NCI-H1417 treated with DMSO at 0.1 percent for 48 hours (cell line): ENCODE data around the gene RPL41.
A peak's percentile ranks its signal among the peaks of the same experiment; 100 is the strongest.
"Not testable (repeated sequence)": the region's sequence is repeated elsewhere in the genome, so short reads cannot be mapped to it uniquely, and the experiment has no call there.

ENCODE experiments used
- DNase-seq: peaks from one replicate; lab custom pipeline; 2025; lab: John Stamatoyannopoulos, UW

RPL41 gene

DNA sequence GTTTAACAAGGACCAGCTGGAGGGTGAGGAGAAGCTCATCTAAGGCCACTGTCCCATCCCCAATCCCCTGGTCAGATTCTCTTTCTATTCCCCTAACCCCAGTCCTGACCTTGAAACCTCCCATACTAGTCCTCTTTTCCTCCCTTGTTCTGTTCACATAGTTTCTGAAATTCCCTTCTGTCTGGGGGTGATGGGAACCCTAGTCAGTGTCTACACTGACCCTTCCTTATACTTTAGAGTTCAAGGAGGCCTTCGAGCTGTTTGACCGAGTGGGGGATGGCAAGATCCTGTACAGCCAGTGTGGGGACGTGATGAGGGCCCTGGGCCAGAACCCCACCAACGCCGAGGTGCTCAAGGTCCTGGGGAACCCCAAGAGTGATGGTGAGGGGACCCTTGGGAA, 38.4 kb downstream of the RPL41 start:
- no peak for DNase-seq

DNA sequence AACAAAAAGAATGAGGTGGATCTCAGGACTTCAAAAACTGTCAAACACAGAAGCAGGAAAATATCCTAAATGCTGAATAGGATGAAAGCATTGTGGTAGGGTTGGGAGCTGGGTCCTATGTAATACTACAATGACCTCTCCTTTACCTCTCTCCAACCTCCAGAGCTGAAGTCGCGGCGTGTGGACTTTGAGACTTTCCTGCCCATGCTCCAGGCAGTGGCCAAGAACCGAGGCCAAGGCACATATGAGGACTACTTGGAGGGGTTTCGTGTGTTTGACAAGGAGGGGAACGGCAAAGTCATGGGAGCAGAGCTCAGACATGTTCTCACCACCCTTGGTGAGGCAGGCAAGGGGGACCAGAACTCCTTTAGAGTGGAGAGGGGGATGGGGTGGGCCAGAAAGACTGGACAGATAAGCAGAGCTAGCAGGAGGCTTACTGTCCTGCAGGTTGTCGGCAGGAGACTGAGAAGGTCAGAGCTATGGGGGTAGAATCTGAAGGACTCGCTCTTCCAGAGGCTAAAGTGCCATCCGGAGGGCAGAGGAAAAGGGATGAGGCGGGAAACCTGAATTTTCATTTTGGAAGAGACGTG, 38.9 kb downstream of the RPL41 start:
- DNase-seq = no peak

DNA sequence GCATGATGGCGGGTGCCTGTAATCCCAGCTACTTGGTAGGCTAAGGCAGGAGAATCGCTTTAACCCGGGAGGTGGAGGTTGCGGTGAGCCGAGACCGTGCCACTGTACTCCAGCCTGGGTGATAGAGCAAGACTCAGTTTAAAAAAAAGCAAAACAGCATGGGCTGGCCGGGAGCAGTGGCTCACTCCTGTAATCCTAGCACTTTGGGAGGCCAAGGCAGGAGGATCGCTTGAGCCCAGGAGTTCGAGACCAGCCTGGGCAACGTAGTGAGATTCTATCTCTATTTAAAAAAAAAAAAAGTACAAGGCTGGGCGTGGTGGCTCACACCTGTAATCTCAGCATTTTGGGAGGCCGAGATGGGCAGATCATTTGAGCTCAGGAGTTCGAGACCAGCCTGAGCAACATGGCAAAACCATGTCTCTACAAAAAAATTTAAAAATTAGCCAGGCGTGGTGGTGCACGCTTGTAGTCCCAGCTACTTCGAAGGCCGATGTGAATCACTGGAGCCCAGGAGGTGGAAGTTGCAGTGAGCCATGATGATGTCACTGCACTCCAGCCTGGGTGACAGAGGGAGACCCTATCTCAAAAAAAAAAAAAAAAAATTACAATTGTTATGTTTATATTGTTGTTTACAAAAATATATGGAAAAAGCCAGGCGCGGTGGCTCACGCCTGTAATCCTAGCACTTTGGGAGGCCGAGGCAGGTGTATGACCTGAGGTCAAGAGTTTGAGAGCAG, 40.2 kb downstream of the RPL41 start:
- DNase-seq = not testable (repeated sequence)

DNA sequence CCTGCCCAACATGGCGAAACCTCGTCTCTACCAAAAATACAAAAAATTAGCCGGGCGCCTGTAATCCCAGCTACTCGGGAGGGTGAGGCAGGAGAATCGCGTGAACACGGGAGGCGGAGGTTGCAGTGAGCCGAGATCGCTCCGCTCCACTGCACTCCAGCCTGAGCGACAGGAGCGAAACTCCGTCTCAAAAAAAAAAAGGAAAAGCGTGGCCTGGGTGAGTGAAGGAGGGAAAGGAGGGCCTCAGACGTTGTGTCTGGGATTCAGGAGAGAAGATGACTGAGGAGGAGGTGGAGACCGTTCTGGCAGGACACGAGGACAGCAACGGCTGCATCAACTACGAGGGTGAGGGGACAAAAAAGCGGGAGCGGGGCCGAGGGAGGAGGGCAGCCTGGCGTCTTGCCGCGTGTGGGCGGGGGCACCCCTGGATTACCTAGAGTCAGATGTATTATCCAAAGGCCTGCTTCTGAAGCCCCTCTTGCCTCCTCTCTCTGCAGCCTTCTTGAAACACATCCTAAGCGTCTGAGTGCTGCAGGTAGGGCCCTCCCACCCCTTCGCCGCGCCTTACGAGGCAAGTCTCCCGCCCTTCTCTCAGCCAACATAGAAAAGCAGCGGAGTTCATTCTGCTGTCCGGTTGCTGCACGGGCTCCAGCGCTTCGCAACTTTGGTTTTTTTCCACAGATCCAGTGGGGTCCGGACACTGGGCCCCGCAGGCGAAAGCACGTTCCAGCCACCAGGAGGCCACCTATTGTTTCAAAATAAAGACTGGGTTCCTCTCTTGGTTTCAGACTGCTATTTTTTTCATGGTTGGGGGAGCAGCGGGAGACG, 41.0 kb downstream of the RPL41 start:
- DNase-seq = peak; percentile 90

DNA sequence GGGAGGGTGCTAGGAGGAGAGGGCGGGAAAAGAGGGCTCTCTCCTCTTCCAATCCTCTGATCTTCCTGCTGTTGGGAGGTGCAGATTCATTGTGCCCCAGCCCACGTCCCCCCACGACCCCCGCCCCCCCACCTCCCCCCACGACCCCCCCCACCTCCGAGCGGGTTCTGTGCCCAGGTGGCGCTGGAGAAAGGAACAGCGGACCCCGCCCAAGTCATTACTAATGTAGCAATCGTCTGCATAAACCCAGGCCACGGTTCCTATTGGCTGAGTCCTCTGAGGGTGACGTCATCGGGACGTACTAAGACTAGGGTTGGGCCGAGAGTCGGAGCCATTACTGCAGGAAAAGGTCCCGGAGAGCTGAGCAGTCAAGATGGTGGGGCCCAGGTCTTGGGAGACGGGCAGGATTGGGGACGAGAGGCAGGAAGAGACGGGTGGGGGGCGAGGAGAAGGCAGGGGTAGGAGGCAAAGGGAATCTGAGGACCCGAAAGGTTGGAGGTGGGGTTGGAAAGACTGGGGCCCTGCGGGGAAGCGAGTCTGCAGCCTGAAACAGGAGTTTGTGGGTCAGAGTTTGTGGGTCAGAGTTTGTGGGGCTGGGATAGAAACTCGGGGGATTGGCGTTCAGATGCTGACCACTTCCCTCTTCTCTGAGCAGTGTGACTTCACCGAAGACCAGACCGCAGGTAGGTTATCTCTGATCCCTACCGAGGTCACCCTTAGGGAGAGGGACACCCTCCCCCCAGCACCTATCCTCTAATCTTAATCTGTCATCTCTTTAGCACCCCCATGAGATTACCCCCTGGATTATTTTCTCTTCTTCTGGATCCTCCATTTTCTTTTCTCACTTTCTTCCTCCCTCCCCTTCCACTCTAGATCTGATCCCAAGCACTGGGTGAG, 41.8 kb downstream of the RPL41 start, which contains the start of gene MYL6:
Gene MYL6, plus strand, starts transcription at position 331 of the 897 bp plus-strand sequence. Its CDS starts 43 bp downstream, at position 374.
- DNase-seq = peak; percentile 94

DNA sequence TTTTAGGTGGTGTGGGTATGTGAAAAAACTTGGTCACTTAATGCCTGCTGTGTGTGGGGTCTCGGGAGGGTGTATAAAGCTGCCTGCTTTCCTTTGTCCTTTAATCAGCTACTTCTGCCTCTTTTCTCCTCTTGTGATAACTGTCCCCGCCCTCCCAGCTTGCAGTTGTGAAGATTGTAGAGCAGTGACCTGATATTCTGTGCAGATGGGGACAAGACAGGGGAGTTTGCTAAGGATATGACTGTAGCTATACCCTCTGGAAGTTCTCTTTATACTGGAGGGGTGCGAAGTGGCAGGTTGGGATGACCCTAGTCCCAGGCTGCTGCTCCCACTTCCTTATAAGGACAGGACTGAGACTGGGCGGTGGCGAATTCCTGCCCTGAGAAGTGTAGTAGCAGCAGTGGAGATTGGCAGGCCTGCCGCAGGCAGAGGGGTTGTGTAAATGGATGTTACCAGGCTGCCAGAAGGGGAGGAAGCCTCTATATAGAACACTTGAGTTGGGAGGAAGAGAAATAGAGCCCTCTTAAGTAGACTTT, 42.6 kb downstream of the RPL41 start:
- no peak for DNase-seq

DNA sequence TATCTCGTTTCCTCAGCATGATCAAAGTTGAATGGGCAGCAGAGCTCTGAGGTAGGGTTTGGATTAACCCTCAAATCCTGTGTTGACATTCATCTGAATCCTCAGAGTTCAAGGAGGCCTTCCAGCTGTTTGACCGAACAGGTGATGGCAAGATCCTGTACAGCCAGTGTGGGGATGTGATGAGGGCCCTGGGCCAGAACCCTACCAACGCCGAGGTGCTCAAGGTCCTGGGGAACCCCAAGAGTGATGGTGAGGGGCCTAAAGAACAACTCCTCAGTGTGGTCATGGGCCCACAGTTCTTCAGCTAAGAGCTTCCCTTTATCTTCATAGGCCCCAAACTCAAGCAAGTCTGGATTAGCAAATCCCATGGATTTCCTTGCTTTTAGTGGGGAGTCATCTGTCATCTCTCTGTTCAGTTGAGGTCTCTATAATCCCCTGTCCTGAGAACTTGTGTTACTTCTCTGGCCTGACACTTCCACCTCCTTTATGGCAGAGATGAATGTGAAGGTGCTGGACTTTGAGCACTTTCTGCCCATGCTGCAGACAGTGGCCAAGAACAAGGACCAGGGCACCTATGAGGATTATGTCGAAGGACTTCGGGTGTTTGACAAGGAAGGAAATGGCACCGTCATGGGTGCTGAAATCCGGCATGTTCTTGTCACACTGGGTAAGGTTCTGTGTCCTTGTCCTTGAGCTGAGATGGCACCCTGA, 43.2 kb downstream of the RPL41 start:
- DNase-seq = no peak

DNA sequence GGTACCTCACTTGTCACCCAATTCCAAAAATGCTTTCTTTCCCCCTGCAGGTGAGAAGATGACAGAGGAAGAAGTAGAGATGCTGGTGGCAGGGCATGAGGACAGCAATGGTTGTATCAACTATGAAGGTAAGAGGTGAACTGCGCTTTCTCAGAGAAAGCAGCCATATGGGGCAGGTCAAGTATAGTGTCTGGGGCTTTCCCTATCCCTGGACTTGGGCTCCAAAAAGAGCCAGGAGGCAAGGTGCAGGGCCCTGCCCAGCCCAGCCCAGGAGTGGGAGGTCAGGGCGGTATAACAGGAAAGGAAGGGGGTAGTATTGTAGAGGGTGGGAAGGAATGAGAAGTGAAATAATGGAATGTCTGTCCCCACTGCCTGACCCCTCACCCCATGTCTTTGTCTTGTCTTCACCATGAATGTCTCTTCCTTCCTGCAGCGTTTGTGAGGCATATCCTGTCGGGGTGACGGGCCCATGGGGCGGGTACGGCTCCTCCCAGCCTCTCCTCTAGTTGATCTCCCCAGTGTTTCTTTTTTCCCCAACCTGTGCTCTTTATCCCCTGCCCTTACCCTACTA, 43.8 kb downstream of the RPL41 start:
- no peak for DNase-seq

DNA sequence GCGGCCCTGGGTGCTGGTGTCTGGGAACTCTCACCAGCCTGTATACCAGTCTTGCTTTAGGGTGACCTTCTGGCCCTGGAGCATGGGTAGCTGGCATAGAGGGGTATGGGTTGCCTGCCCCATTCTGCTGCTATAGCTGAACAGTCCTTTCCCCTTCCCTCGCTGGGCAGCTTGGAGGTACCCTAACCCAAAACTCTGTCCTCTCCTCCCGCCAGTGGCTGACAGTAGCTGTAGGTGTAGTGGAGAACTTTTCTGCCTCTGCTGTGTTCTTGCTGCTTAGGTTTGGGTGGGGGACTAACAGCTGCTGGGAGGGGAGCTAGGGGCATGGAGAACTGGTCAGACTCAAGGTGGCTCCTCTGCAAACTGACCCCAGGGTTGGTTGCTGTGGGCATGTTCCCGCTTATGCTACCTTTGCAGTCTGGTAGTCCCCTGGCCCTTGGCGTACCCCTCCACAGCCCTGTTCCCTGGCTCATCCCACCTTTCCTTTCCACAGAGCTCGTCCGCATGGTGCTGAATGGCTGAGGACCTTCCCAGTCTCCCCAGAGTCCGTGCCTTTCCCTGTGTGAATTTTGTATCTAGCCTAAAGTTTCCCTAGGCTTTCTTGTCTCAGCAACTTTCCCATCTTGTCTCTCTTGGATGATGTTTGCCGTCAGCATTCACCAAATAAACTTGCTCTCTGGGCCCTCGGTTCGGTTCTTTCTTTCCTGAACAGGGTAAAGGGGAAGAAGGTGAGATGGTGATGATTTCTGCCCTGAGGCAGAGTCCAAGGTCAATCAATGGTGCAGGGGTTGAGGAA, 44.7 kb downstream of the RPL41 start:
- no peak for DNase-seq

DNA sequence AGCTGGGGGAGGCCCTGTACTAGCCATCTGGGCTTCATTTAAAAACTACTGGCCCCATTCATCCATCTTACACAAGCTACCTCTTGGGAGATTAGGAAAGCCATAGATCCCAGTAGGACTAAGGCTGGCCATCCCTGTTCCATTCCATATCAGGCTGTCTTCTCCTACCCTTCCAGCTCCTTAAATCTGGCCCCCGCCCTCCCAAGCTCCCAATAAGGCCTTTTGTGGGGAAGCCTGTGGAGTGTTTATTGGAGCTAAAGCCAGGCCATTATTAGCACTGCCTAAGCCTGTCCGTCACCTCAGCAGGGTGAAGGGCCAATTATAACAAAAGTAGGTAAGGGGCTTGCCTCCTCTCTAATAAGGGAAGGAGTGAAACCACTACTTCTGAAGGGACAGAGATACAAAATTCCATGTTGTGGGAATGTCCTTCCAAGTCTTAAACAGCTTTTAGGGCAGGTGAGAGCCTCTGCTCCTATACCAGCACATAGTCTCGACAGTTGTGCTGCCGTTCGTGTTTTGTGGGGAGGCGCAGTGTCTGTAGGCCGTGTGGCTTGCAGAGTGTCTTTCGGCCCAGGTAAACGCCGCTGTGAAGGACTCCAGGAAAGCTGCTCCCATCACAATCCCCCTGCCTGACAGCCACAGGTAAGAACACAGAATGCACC, 45.4 kb downstream of the RPL41 start:
- DNase-seq = no peak

DNA sequence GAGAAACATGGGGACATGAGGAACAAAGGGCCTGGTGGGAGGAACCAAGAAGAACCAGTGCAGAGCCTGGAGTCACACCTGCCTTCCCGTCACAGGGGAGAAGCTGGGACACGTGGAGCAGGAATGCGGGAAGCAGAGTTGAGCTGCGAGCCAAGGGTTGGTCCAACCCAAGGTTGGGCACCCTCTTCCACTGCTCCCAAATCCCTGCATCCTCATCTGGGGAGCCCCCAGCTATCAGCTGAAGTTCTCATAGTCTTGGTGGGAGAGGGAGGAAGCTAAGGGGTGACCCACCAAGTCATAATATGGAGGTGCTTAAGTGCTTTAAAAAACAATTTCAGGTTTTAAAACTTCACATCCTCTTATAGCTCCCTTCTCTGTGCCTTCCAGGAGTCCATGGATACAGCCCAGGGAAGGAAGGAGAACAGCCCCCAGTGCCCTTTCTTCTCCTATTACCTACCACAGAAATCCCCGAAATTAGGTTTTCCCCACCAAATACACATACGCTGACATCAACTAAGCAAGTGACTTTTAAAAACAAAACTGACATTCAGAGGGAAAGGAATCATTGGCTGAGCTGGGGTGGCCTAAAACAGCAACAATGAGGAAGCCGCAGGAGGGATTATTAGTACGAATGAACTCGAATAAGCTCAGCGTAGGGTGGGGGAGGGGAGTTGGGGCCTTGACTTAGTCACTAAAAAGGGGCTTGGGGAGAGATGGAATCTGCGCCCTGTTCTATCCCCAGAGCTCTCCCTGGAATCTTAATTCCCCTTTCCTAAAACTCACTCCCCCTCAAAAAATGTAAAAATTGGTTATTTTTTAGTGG, 46.2 kb downstream of the RPL41 start:
- no peak for DNase-seq

DNA sequence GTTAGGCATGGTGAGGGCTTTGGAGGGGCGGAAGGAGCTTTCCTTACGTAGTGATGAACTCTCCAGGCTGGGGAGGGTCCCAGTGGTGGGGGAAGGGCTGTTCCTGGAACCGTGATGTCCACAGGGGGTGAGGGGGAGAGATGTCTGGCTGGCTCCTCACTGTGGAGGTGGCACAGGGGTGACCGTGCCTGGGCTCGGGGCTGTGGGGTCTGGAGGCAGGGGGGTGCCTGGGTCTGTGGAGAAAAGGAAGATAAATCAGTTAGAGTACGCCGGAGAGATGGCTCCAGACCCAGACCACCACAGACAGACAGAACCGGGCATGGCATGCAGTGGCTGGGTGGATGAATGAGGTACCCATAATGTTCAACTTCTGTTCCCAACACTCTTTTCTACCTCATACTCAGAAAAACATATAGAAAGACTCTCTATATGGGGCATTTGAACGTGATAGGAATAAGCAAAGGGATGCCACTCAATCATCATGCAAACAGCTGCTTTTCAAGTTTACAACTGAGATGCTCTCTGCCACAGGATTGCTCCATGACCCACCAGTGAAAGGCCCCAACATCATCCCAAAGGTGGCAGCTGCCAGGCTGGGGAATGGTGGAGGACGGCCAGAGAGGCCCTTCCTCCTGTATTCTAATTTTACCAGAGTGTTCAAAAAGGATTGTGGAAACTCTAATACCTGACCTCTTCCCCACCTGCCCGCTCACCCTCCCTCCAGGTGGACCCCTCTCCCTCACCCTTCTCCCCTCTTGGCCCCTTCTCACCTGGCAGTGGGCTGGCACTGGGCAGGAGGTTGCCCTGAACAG, 47.3 kb downstream of the RPL41 start:
- DNase-seq = no peak

DNA sequence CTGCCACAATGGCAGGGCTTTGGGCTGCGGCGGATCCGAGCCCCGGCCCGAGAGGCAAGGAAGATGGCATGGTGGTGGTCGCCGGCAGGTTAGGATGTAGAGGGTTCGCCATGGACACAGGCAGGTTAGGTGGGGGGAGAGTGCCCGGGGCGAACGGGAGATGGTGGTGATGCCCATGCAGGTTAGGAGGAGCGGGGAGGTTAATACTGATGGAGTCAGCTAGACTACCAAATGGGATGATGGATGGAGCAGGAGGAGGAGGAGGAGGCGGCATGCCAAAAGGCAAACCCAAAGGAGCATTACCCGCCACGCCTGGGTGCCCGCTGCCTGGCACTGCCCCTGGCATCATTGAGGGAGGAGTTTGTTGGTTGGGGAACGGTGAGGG, 47.9 kb downstream of the RPL41 start:
- no peak for DNase-seq

DNA sequence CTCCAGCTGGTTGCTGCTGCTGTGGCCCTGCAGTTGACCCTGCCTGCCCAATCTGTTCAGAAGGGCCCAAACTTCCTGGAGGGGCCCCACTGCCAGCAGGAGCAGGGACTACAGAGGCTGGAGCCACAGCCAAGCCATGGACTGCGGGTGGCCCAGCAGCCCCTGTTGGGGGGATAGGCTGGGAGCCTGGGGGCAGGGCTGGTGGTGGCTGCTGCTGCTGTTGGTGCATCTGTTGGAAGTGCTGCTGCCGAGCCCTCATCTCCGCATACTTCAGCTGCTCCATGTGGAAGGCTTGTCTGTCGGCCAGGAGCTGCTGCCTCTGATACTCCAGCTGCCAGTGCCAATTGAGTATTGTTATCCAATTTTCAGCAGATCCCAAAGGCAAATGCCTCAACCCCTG, 48.9 kb downstream of the RPL41 start:
- no peak for DNase-seq
